PFSK-1 (cell line): ENCODE measurements around the gene CLIC4.

Source experiments
- POLR2AphosphoS5 ChIP-seq: IDR thresholded peaks from 2 replicates; pipeline ENCODE4 v1.6.1; 2012; ENCODE audit warnings: low read depth, mild to moderate bottlenecking, control low read depth, low read length, moderate library complexity
- REST ChIP-seq, 2 experiments: IDR thresholded peaks; 2 replicates each; pipeline versions ENCODE4 v1.6.1 to v1.8.0; 2011 to 2012; ENCODE audit warnings: low read depth in 2 of 2, low read length in 2 of 2, control low read depth in 1 of 2, inconsistent platforms in 1 of 2, mild to moderate bottlenecking in 1 of 2, moderate library complexity in 1 of 2; ENCODE audit not compliant: insufficient read depth in 1 of 2

GRCh38 chr1:24778141-24778540 is 32.9 kb downstream of the CLIC4 start:
- TF ChIP-seq REST (IDR thresholded peaks at IDR 0.05; ENCODE audit: insufficient read depth in 1 of 2, low read depth in 2 of 2, low read length in 2 of 2) (no peak), POLR2AphosphoS5 (no peak)
